AG09309 (cell line): ENCODE results near the gene BEX5.
"Not testable (repeated sequence)": the region's sequence is repeated elsewhere in the genome, so short reads cannot be mapped to it uniquely, and the experiment has no call there.

ENCODE experiments used
- DNase-seq: peaks from one replicate; pipeline ENCODE4 v3.0.0-alpha.2; 2010; ENCODE audit warnings: low read depth
- H3K4me3 ChIP-seq: 2 replicates; pipeline ENCODE4 v1.5.1; 2011; ENCODE audit warnings: mild to moderate bottlenecking, low read depth, low read length, moderate library complexity; ENCODE audit not compliant: control insufficient read depth
- CTCF ChIP-seq: IDR thresholded peaks from 2 replicates; pipeline ENCODE4 v1.5.1; 2011; ENCODE audit warnings: mild to moderate bottlenecking, low read depth, low read length, inconsistent platforms; ENCODE audit not compliant: insufficient read depth, control insufficient read depth; ENCODE audit errors: missing control alignments

BEX5 gene

GRCh38 chrX:102155806-102156179 is at the start of gene BEX5:
BEX5 (minus strand) TSS chrX:102155977; CDS start chrX:102154265, 1,712 bp downstream.
- peak within 1 kb of the TSS; percentile 27 for H3K4me3 ChIP-seq
- DNase-seq = no peak
- no peak for TF ChIP-seq CTCF

- TF ChIP-seq CTCF = no peak
- DNase-seq = no peak
- no peak overlapping the region for H3K4me3 ChIP-seq
Measured at GRCh38 chrX:102185967-102186720, 30.4 kb upstream of the BEX5 start.

GRCh38 chrX:102154900-102155805 is 624 bp downstream of the BEX5 start:
- peak overlapping the region; percentile 27 for H3K4me3 ChIP-seq
- TF ChIP-seq CTCF = no peak
- no peak for DNase-seq

- peak; percentile 15 for TF ChIP-seq CTCF
- no peak overlapping the region for H3K4me3 ChIP-seq
- DNase-seq = no peak
Measured at GRCh38 chrX:102154218-102154860, 1.4 kb downstream of the BEX5 start.

GRCh38 chrX:102142274-102142673 is 13.5 kb downstream of the BEX5 start, which contains the start of gene TCEAL6:
TCEAL6 (minus strand) TSS chrX:102142481.
- not testable (repeated sequence) for DNase-seq, H3K4me3 ChIP-seq

GRCh38 chrX:102141631-102142030 is 14.1 kb downstream of the BEX5 start:
- not testable (repeated sequence) for DNase-seq, H3K4me3 ChIP-seq

- not testable (repeated sequence) for H3K4me3 ChIP-seq, DNase-seq
Measured at GRCh38 chrX:102140876-102141275, 14.9 kb downstream of the BEX5 start.

- no peak for DNase-seq
- TF ChIP-seq CTCF = no peak
- H3K4me3 ChIP-seq = no peak overlapping the region
Measured at GRCh38 chrX:102138064-102138463, 17.7 kb downstream of the BEX5 start.
